Measurements from ENCODE around the gene GARIN5A. TPM values are rescaled to one million over a fixed set of nuclear protein-coding genes. Genes with fewer than 3 reads are reported as not detected.

Gene GARIN5A
- polyA plus RNA-seq, 2 of the 4 experiments (the other 2 are of a cell fraction) = 1.1 to 1.7 TPM

DNA sequence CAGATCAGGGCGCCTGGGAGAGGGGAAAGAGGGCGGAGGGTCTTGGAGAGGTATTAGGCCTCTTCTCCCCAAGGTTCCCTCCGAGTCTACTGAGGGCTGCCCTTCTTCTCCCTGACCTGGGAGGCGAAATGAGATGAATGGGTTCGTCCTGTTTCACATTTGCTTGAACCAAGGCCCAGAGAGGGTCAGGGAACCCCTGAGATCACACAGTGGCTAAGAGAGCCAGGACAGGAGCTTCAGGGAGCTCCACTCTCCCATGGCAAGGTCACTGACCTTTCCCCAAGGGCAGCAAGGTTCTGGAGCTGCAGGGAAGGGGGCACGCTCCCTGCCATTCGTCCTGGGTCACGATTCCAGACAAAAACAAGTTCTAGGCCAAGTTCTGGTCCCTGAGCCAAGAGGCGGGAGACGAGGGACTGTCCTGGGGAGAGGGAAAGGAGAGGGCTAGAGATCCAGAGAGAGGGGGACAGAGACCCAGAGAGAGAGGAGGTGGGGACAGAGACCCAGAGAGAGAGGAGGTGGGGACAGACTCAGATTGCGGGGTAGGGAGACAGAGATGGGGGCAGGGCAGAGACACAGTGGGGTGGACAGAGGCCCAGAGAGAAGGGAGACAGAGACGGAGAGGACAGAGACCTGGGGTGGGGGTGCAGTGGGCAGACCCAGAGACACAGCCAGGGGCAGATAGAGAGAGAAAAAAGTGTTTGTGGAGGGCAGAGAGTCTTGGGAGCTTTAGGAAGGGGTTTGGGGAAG is 36.5 kb upstream of the GARIN5A start (continued):
- TF ChIP-seq MAFK (IDR thresholded peaks at IDR 0.05; ENCODE audit: partially characterized antibody) = no peak

DNA sequence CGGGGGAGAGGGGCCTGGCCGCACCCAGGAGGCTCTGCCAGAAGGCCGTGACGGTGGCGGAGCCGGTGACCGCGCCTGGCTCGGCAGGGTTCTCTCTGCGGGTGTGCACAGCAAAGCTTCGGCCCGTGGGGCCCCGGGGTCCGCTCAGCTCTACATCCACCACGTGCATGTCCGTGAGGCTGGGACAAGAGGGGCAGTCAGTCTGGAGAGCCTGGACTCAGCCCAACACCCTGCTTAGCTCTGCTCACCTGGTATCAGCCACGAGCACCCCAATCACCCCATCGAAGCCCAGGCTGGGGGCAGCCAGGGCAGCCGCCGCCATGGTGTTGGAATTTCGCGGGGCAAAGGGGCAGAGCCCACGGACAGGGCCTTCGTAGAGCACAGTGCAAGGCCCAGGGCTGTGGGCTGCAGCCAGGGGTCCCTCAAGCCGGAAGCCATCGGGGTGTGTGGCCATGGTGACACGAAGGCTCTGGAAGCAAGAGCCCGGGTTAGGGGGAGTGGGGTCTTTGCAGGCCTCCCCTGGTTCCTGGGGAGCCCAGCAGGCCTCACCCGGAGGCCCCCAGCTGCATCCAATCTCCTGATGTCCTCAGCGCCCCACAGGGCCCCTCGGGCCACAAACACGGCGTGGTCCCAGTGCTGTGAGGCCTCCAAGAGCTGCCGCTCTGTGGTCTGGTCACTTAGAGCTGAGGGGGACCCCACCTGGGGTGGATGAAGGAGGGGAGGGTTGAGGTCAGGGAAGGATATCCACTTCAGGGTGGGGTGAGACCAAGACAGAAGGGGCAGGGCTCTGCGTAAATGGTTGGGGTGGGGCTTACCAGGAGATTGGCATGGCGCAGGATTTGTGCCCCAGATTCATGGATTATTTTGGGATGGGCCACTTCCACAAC is 35.7 kb upstream of the GARIN5A start:
- peaks cover 21% of the 10 kb centered on the region; the same call in 2 of the 3 replicates for H3K4me1 ChIP-seq
- ATAC-seq = no peak
- CTCF ChIA-PET = interaction anchor here (0.8 to 4.3 kb wide), 7 partner anchors 21 to 212 kb away, joined by 3 to 28 read pairs (median 3); no protein-coding TSS in a partner anchor
- H3K9me3 ChIP-seq = no peaks in the 10 kb centered on the region
- peak overlapping the region; percentile 76 for H3K4me3 ChIP-seq
- DNase-seq (ENCODE audit: low read depth in 1 of 2, low spot score in 1 of 2) = no peak
- POLR2A ChIA-PET = interaction anchor here (0.5 to 1.2 kb wide), 2 partner anchors 146 to 292 kb away, joined by 3 read pairs; no protein-coding TSS in a partner anchor
- FAIRE-seq = no peak
- H3K27ac ChIP-seq = peak overlapping the region; percentile 91 to 92; a peak in 4 of 6 replicates
- TF ChIP-seq, protein P1, sequence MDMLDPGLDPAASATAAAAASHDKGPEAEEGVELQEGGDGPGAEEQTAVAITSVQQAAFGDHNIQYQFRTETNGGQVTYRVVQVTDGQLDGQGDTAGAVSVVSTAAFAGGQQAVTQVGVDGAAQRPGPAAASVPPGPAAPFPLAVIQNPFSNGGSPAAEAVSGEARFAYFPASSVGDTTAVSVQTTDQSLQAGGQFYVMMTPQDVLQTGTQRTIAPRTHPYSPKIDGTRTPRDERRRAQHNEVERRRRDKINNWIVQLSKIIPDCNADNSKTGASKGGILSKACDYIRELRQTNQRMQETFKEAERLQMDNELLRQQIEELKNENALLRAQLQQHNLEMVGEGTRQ (IDR thresholded peaks at IDR 0.05) = no peak
- no peak for TF ChIP-seq NR3C1 (IDR thresholded peaks at IDR 0.05)
- TF ChIP-seq, protein P2, sequence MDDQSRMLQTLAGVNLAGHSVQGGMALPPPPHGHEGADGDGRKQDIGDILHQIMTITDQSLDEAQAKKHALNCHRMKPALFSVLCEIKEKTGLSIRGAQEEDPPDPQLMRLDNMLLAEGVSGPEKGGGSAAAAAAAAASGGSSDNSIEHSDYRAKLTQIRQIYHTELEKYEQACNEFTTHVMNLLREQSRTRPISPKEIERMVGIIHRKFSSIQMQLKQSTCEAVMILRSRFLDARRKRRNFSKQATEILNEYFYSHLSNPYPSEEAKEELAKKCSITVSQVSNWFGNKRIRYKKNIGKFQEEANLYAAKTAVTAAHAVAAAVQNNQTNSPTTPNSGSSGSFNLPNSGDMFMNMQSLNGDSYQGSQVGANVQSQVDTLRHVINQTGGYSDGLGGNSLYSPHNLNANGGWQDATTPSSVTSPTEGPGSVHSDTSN (IDR thresholded peaks at IDR 0.05) = no peak
- TF ChIP-seq CHD2 (IDR thresholded peaks at IDR 0.05; ENCODE audit: low read length, partially characterized antibody) = no peak
- no peak for TF ChIP-seq ZNF302 (CRISPR knock-in tag; IDR thresholded peaks at IDR 0.05)
- TF ChIP-seq NPAS2 (CRISPR knock-in tag; IDR thresholded peaks at IDR 0.05; ENCODE audit: borderline replicate concordance) = no peak
- TF ChIP-seq FOSL2 (IDR thresholded peaks at IDR 0.05) = no peak
- TF ChIP-seq FOSL2 (CRISPR knock-in tag; IDR thresholded peaks at IDR 0.05) = no peak
- no peak for TF ChIP-seq PHF8 (IDR thresholded peaks at IDR 0.05; ENCODE audit: borderline replicate concordance, low read depth)
- TF ChIP-seq, protein P3, sequence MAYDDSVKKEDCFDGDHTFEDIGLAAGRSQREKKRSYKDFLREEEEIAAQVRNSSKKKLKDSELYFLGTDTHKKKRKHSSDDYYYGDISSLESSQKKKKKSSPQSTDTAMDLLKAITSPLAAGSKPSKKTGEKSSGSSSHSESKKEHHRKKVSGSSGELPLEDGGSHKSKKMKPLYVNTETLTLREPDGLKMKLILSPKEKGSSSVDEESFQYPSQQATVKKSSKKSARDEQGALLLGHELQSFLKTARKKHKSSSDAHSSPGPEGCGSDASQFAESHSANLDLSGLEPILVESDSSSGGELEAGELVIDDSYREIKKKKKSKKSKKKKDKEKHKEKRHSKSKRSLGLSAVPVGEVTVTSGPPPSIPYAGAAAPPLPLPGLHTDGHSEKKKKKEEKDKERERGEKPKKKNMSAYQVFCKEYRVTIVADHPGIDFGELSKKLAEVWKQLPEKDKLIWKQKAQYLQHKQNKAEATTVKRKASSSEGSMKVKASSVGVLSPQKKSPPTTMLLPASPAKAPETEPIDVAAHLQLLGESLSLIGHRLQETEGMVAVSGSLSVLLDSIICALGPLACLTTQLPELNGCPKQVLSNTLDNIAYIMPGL (CRISPR knock-in tag; IDR thresholded peaks at IDR 0.05; ENCODE audit: borderline replicate concordance) = no peak
- TF ChIP-seq ZSCAN20 (CRISPR knock-in tag; IDR thresholded peaks at IDR 0.05) = no peak
- TF ChIP-seq, protein P4, sequence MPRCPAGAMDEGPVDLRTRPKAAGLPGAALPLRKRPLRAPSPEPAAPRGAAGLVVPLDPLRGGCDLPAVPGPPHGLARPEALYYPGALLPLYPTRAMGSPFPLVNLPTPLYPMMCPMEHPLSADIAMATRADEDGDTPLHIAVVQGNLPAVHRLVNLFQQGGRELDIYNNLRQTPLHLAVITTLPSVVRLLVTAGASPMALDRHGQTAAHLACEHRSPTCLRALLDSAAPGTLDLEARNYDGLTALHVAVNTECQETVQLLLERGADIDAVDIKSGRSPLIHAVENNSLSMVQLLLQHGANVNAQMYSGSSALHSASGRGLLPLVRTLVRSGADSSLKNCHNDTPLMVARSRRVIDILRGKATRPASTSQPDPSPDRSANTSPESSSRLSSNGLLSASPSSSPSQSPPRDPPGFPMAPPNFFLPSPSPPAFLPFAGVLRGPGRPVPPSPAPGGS (IDR thresholded peaks at IDR 0.05) = no peak
- TF ChIP-seq POLR2A (IDR thresholded peaks at IDR 0.05; ENCODE audit: low read length) = no peak
- no peak for TF ChIP-seq RARB (CRISPR knock-in tag; IDR thresholded peaks at IDR 0.05)
- no peak for TF ChIP-seq FOSB (CRISPR knock-in tag; IDR thresholded peaks at IDR 0.05)
- no peak for TF ChIP-seq SREBF2 (IDR thresholded peaks at IDR 0.05)
- TF ChIP-seq KDM1A (IDR thresholded peaks at IDR 0.05; ENCODE audit: low read depth) = no peak
- TF ChIP-seq JUN (IDR thresholded peaks at IDR 0.05) = no peak
- TF ChIP-seq TFCP2L1 (CRISPR knock-in tag; IDR thresholded peaks at IDR 0.05) = no peak
- TF ChIP-seq, protein P5, sequence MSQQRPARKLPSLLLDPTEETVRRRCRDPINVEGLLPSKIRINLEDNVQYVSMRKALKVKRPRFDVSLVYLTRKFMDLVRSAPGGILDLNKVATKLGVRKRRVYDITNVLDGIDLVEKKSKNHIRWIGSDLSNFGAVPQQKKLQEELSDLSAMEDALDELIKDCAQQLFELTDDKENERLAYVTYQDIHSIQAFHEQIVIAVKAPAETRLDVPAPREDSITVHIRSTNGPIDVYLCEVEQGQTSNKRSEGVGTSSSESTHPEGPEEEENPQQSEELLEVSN (IDR thresholded peaks at IDR 0.05; ENCODE audit: borderline replicate concordance, low read depth) = no peak
- TF ChIP-seq TP53 (CRISPR knock-in tag; IDR thresholded peaks at IDR 0.05) = no peak
- H3K4me2 ChIP-seq = peak overlapping the region; percentile 80
- WGBS (ENCODE audit: missing lambda C conversion rate) = 92% methylated on average over 35 of the region's 36 CpGs
